Measurements from ENCODE around the gene TTLL5.

DNA sequence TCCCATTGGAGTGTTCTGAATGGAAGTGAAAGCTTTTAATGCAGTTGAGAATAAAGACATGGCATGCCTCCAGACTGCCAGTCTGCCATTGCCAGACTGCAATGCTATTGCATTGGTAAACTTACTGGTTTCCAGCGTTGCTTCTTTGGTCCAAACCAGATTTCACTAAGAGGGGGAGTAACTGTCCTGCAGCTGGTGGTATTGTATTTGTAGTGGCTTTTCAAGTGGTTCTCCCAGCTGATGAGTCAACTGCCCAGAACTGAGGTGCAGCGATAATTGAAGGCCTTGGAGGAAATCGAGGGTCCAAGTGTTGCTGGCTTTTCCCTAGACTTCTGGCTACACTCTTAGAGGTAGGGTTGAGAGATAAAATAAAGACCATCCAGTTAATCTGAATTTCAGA, 32.2 kb upstream of the TTLL5 start:
- TF ChIP-seq, protein P1, sequence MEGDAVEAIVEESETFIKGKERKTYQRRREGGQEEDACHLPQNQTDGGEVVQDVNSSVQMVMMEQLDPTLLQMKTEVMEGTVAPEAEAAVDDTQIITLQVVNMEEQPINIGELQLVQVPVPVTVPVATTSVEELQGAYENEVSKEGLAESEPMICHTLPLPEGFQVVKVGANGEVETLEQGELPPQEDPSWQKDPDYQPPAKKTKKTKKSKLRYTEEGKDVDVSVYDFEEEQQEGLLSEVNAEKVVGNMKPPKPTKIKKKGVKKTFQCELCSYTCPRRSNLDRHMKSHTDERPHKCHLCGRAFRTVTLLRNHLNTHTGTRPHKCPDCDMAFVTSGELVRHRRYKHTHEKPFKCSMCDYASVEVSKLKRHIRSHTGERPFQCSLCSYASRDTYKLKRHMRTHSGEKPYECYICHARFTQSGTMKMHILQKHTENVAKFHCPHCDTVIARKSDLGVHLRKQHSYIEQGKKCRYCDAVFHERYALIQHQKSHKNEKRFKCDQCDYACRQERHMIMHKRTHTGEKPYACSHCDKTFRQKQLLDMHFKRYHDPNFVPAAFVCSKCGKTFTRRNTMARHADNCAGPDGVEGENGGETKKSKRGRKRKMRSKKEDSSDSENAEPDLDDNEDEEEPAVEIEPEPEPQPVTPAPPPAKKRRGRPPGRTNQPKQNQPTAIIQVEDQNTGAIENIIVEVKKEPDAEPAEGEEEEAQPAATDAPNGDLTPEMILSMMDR (IDR thresholded peaks at IDR 0.05; ENCODE audit: insufficient read depth, low read length), result no peak
- TF ChIP-seq, protein P2, sequence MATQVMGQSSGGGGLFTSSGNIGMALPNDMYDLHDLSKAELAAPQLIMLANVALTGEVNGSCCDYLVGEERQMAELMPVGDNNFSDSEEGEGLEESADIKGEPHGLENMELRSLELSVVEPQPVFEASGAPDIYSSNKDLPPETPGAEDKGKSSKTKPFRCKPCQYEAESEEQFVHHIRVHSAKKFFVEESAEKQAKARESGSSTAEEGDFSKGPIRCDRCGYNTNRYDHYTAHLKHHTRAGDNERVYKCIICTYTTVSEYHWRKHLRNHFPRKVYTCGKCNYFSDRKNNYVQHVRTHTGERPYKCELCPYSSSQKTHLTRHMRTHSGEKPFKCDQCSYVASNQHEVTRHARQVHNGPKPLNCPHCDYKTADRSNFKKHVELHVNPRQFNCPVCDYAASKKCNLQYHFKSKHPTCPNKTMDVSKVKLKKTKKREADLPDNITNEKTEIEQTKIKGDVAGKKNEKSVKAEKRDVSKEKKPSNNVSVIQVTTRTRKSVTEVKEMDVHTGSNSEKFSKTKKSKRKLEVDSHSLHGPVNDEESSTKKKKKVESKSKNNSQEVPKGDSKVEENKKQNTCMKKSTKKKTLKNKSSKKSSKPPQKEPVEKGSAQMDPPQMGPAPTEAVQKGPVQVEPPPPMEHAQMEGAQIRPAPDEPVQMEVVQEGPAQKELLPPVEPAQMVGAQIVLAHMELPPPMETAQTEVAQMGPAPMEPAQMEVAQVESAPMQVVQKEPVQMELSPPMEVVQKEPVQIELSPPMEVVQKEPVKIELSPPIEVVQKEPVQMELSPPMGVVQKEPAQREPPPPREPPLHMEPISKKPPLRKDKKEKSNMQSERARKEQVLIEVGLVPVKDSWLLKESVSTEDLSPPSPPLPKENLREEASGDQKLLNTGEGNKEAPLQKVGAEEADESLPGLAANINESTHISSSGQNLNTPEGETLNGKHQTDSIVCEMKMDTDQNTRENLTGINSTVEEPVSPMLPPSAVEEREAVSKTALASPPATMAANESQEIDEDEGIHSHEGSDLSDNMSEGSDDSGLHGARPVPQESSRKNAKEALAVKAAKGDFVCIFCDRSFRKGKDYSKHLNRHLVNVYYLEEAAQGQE (IDR thresholded peaks at IDR 0.05; ENCODE audit: insufficient replicate concordance, low read depth), result no peak
- TF ChIP-seq POLR2AphosphoS5 (IDR thresholded peaks at IDR 0.05; ENCODE audit: low read depth) (no peak), GABPA (IDR thresholded peaks at IDR 0.05; ENCODE audit: low read depth) (no peak)
